ENCODE results near the gene AAR2.

Gene AAR2

DNA sequence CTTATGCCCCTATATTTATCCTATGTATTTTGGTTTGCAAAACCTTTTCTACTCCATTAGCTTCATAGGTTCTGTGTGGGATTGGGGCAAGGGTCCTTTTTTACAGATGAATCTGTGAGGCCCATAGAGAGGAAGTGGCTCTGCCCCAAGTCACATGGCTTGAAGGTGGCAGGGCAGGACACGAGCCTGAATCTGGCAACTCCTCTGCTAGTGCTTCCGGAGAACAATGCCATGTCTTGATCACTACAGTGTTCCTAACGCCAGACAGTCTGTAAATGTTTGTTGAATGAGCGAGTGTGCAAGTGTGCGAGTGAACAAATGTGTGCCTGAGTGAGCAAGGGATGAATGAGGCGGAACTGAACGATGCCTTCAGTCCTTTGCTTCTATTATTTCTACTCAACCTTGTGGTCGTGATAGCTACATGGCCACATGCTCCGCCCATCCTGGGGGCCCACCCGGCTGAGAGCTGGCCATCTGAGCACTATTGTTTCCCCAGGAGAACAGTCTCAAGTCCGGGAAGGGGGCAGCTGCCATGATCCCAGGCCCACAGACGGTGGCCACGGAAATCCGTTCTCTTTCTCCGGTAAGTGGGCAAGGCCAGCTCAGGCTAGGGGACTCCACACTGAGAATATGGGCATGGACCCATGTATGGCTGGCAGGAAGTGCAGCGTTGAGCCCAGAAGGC is 17.8 kb upstream of the AAR2 start:
- DNase-seq, result no peak
- ATAC-seq, result no peak

- ATAC-seq (no peak), DNase-seq (no peak)
Measured at GRCh38 chr20:36219671-36220220, 16.5 kb upstream of the AAR2 start.

GRCh38 chr20:36225666-36226065 is 10.6 kb upstream of the AAR2 start:
- ATAC-seq, result no peak
- no peak for DNase-seq

- ATAC-seq, result no peak
- no peak for DNase-seq
Measured at GRCh38 chr20:36228770-36229169, 7.5 kb upstream of the AAR2 start.

DNA sequence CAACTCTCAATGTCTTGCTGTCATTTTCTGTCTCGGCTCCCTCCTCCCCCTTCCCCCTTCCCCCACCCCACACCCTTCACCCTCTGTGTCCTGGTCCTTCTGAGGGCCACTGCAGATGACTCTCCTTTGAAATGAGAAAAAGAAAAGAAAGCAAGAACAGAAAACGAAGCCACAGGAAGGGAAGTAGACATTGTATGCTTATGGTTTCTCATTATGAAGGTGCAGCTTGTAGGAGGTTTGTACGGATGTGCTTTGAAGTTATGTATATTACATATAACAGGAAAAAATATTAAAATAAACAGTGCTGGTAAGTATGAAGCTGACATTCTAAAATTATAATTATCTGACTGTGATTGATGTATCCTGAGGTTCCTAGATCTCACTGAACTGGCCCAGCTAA is 6.3 kb upstream of the AAR2 start:
- DNase-seq (no peak), ATAC-seq (no peak)

GRCh38 chr20:36231331-36231730 is 4.9 kb upstream of the AAR2 start:
- DNase-seq, result no peak

GRCh38 chr20:36234771-36235320 is 1.4 kb upstream of the AAR2 start:
- no peak for DNase-seq
- ATAC-seq, result no peak

More at GRCh38 chr20:36231331-36231730, 4.9 kb upstream of the AAR2 start:
- no peak for ATAC-seq

- ATAC-seq (no peak), DNase-seq (no peak)
Measured at GRCh38 chr20:36236786-36237121, 476 bp downstream of the AAR2 start.

- DNase-seq (no peak), ATAC-seq (no peak)
Measured at GRCh38 chr20:36237477-36237876, 1.2 kb downstream of the AAR2 start.

- DNase-seq (no peak), ATAC-seq (no peak)
Measured at GRCh38 chr20:36238153-36238552, 1.9 kb downstream of the AAR2 start.

- no peak for ATAC-seq
- no peak for DNase-seq
Measured at GRCh38 chr20:36238760-36239159, 2.5 kb downstream of the AAR2 start.

- DNase-seq (no peak), ATAC-seq (no peak)
Measured at GRCh38 chr20:36240076-36240475, 3.8 kb downstream of the AAR2 start.

GRCh38 chr20:36241678-36242077 is 5.4 kb downstream of the AAR2 start:
- ATAC-seq, result no peak
- DNase-seq, result no peak

- ATAC-seq (no peak), DNase-seq (no peak)
Measured at GRCh38 chr20:36243726-36244125, 7.4 kb downstream of the AAR2 start.

DNA sequence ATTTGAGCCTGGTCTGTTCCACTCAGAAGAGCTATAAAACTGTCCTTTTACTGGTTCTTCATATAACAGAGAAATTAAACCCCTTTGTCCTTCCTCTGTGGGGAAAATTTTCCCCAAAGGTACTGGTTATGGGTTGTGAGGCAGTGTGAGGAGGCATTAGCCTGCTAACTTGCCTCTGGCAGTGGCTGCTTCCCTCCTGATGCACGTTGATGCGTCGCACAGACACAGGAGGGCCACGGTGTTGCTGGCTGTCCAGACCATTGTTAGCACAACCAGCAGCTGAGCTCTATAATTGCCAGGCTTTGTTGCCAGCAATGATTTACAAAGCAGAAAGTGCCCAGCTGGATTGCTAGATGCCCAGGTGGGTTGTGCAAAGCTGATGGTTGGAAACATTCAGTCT is 10.1 kb downstream of the AAR2 start:
- DNase-seq (no peak), ATAC-seq (no peak)

- ATAC-seq (no peak), DNase-seq (no peak)
Measured at GRCh38 chr20:36248836-36249235, 12.6 kb downstream of the AAR2 start.

DNA sequence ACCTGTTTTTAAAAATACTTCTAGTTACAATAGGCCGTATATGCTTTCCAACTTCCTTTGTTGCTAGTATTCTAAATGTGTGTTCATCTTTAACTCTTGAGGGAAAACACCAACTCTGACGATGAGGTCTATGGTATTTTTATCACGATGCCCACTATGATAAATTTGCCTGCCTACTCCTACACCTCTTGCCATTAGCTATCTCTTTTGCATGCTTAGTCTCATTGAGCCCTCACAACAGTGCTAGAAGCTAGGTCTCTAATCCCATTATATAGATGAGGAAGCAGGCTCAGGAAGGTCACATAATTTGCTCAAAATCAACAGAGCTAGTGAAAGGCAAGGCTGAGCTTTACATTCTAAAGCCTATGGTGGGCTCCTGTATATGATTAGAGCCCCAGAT is 13.2 kb downstream of the AAR2 start:
- no peak for ATAC-seq
- no peak for DNase-seq

DNA sequence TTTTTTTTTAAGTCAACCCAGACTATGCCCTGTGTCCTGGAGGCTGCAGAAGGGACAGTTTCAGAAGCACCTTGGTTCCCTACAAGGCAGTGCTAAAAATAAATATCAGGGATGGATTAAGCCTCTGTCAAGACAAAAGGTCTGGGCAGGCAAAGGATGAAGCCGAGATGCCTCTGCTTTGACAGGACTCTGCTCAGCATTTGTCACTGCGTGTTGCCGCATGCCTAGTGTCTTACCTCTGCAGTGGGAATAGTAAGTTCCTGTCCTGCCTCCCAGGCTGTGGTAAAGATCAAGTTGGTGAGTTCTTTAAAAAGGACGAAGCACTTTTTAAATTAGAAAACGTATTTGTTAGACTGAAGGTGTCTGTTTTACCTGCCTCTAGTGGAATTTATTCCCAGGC is 15.1 kb downstream of the AAR2 start:
- DNase-seq, result no peak
- no peak for ATAC-seq

- no peak for ATAC-seq
- DNase-seq, result no peak
Measured at GRCh38 chr20:36252511-36252910, 16.2 kb downstream of the AAR2 start.

DNA sequence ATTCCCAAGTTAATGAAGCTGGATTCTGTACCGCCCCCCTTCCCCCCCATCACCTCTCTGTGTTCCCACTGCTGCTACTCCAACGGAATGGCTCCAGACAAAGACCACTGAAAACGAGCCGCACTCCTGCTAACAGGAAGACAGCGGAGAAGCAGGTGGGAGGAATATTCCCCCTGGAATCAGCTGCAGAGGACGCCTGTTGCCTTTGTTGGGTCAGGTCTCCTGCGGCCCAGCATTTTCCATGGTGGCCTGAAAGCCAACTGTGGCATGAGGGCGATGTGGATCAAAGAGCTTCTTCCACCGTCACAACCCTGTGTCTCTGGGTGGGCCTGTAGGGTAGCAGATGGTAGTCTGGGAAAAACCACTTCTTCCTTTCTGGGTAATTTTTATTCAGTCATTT is 16.8 kb downstream of the AAR2 start:
- ATAC-seq, result no peak
- no peak for DNase-seq

DNA sequence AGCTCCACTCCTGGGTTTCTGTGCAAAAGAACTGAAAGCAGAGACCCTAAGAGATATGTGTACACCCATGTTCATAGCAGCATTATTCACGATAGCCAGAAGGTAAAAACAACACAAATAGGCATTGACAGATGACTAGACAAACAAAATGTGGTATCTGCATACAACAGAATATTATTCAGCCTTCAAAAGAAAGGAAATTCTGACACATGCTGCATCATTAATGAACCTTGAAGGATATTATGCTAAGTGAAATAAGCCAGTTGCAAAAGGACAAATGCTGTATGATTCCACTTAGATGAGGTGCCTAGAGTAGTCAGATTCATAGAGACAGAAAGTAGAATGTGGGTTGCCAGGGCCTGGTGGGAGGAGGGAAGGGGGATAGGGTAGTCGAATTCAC is 17.8 kb downstream of the AAR2 start:
- ATAC-seq (no peak), DNase-seq (no peak)

DNA sequence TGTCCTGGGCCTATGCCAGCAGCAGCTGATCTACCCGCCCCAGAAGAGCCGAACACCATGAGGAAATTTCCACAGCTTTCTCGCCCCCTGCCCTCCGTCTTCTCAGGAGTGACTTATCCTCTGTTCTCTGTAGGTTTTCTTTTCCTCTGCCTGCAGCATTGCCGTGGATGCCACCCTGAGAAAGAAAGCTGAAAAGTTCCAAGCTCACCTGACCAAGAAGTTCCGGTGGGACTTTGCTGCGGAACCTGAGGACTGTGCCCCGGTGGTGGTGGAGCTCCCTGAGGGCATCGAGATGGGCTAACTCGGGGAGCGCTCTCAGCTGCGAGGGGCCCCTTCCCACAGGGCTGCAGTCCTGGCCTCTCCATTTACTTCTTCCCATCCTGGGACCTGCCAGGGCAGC is 19.2 kb downstream of the AAR2 start:
- ATAC-seq (no peak), DNase-seq (no peak)

DNA sequence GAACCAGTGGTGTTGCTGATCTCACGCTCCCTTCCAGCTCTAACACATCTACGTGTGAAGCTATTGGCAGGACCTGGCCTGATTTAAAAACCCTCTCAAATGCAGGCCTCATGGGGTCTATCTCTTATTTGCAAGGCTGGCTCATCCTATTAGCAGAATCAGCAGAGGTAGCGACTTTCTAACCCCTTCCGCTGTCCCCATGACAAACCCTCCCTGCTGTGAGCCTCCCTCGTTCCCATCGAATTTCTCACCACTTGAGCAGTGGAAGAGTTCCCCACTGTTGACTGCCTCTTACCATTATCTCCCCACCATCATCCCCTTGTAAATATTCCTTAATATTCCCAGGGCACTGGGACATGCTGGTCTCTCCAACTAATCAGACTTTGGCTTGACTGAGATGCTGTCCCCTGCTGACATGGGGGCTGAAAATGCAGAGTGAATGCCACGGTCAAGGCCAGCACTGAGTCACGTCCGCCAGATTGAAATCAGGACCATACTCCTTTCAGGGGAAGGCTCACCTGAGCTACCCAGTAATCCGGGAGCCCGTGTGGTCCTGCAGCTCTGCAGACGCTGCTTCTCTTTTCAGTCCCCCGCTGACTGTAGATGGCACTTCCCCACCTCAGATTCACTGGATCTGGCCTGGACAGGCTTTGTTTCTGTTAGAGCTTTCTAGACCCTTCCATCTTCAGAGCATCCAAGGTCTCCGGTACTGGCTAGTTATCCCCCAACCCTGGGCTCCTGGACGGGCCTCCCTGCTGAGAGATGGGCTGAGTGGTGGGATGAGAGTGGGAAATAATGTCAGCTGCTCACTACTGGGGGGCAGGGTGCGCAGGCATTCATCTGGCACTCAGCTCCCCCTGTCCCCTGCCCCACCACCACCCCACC is 23.1 kb downstream of the AAR2 start:
- ATAC-seq (no peak), DNase-seq (no peak)

All from stimulated activated naive CD8-positive, alpha-beta T cell treated with anti-CD3 and anti-CD28 coated beads, Interleukin-15, Interleukin-2, amounts not matched to agents 100 U/mL and 50 U/mL, for 24 hours (primary cell).